Ishikawa (cell line): ENCODE results near the gene PARVB.

Source experiments
- CEBPB ChIP-seq: IDR thresholded peaks from 2 replicates; pipeline ENCODE4 v1.6.1; 2012
- CREB1 ChIP-seq: IDR thresholded peaks from 2 replicates; pipeline ENCODE4 v1.6.1; 2012; ENCODE audit warnings: low read depth
- EGR1 ChIP-seq: IDR thresholded peaks from 2 replicates; pipeline ENCODE4 v1.6.1; 2012
- EP300 ChIP-seq: IDR thresholded peaks from 2 replicates; pipeline ENCODE4 v1.6.1; 2012; ENCODE audit warnings: borderline replicate concordance
- MAX ChIP-seq: IDR thresholded peaks from 2 replicates; pipeline ENCODE4 v1.6.1; 2012
- NFIC ChIP-seq: IDR thresholded peaks from 2 replicates; pipeline ENCODE4 v1.6.1; 2012
- RAD21 ChIP-seq: IDR thresholded peaks from 2 replicates; pipeline ENCODE4 v1.6.1; 2012; ENCODE audit warnings: low read depth
- TAF1 ChIP-seq: IDR thresholded peaks from 2 replicates; pipeline ENCODE4 v1.6.1; 2012; ENCODE audit warnings: low read depth, mild to moderate bottlenecking
- TCF12 ChIP-seq: IDR thresholded peaks from 2 replicates; pipeline ENCODE4 v1.6.1; 2012; ENCODE audit warnings: low read depth
- USF1 ChIP-seq: IDR thresholded peaks from 2 replicates; pipeline ENCODE4 v1.6.1; 2012

DNA sequence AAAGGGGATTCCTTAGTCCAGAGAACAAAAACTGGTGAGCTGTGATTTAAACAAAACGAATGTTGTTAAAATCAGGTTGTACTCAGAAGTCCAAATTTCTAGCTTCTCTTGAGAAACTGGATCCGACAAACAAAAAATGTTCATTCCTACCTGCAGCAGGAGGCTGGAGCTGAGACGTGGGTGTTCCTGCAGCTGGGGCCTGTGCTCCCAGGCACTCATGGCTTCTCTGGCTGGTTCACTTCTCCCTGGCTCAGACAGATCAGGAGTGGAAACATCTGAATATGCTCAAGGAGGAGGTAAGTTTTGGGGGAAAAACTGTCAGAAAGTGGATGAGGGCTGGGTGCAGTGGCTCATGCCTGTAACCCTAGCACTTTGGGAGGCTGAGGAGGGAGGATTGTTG is 24.7 kb upstream of the PARVB start:
- TF ChIP-seq RAD21 (no peak), CEBPB (no peak), USF1 (no peak), TCF12 (no peak), CREB1 (no peak), EP300 (no peak), MAX (no peak), EGR1 (no peak), TAF1 (no peak), NFIC (no peak)
